ENCODE results near the gene ADAM21. TPM values are rescaled to one million over a fixed set of nuclear protein-coding genes. Genes with fewer than 3 reads are reported as not detected.
"Not testable (repeated sequence)": the region's sequence is repeated elsewhere in the genome, so short reads cannot be mapped to it uniquely, and the experiment has no call there.

Gene ADAM21
- polyA plus RNA-seq, 2 donors: 0.01 TPM; not detected in 1

- not testable (repeated sequence) for H3K27ac ChIP-seq (ENCODE audit: low read depth in 2 of 2, low read length in 1 of 2); H3K4me1 ChIP-seq (ENCODE audit: control insufficient read depth in 2 of 2, insufficient read depth in 2 of 2, low read length in 1 of 2); H3K27me3 ChIP-seq (ENCODE audit: control insufficient read depth in 1 of 2, insufficient read depth in 2 of 2, low read length in 2 of 2); H3K36me3 ChIP-seq (ENCODE audit: control insufficient read depth in 2 of 2, insufficient read depth in 2 of 2, low read length in 1 of 2); H3K9me3 ChIP-seq (ENCODE audit: control insufficient read depth in 2 of 2, insufficient read depth in 1 of 2, low read depth in 1 of 2, low read length in 1 of 2); H3K4me3 ChIP-seq (ENCODE audit: low read depth in 1 of 2, low read length in 2 of 2)
- WGBS, 2 donors: 59 to 67% methylated on average over 4 of the region's 4 CpGs
These were observed 25.4 kb upstream of the ADAM21 start for GRCh38 chr14:70426555-70426954.

GRCh38 chr14:70436867-70437266, 15.1 kb upstream of the ADAM21 start:
- peaks cover 0 to 7% of the 10 kb centered on the region in 2 donors for H3K9me3 ChIP-seq (ENCODE audit: control insufficient read depth in 2 of 2, insufficient read depth in 1 of 2, low read depth in 1 of 2, low read length in 1 of 2)

GRCh38 chr14:70441641-70442040, 10.3 kb upstream of the ADAM21 start:
- peaks cover 11 to 16% of the 10 kb centered on the region in 2 donors for H3K9me3 ChIP-seq (ENCODE audit: control insufficient read depth in 2 of 2, insufficient read depth in 1 of 2, low read depth in 1 of 2, low read length in 1 of 2)
- WGBS, 2 donors: 46 to 73% methylated on average over 3 of the region's 3 CpGs

More at GRCh38 chr14:70436867-70437266, 15.1 kb upstream of the ADAM21 start:
- Histone ChIP-seq H3K27ac (ENCODE audit: low read depth in 2 of 2, low read length in 1 of 2) (no peak overlapping the region), H3K36me3 (ENCODE audit: control insufficient read depth in 2 of 2, insufficient read depth in 2 of 2, low read length in 1 of 2) (peaks cover 0 to under 1% of the 10 kb centered on the region in 2 donors), H3K27me3 (ENCODE audit: control insufficient read depth in 1 of 2, insufficient read depth in 2 of 2, low read length in 2 of 2) (no peaks in the 10 kb centered on the region), H3K4me3 (ENCODE audit: low read depth in 1 of 2, low read length in 2 of 2) (no peak overlapping the region), H3K4me1 (ENCODE audit: control insufficient read depth in 2 of 2, insufficient read depth in 2 of 2, low read length in 1 of 2) (no peaks in the 10 kb centered on the region)
- 31 to 51% methylated on average over 4 of the region's 4 CpGs for WGBS, 2 donors

GRCh38 chr14:70442750-70443149, 9.2 kb upstream of the ADAM21 start:
- whole genome bisulfite sequencing, 2 donors: 87 to 90% methylated on average over 4 of the region's 4 CpGs
- no peaks in the 10 kb centered on the region for H3K27me3 ChIP-seq (ENCODE audit: control insufficient read depth in 1 of 2, insufficient read depth in 2 of 2, low read length in 2 of 2)
- H3K4me1 ChIP-seq (ENCODE audit: control insufficient read depth in 2 of 2, insufficient read depth in 2 of 2, low read length in 1 of 2): no peaks in the 10 kb centered on the region
- H3K27ac ChIP-seq (ENCODE audit: low read depth in 2 of 2, low read length in 1 of 2): no peak overlapping the region
- peaks cover 0 to 2% of the 10 kb centered on the region in 2 donors for H3K36me3 ChIP-seq (ENCODE audit: control insufficient read depth in 2 of 2, insufficient read depth in 2 of 2, low read length in 1 of 2)
- no peak overlapping the region for H3K4me3 ChIP-seq (ENCODE audit: low read depth in 1 of 2, low read length in 2 of 2)
- H3K9me3 ChIP-seq (ENCODE audit: control insufficient read depth in 2 of 2, insufficient read depth in 1 of 2, low read depth in 1 of 2, low read length in 1 of 2): peaks cover 12% of the 10 kb centered on the region in 2 donors

More at GRCh38 chr14:70441641-70442040, 10.3 kb upstream of the ADAM21 start:
- H3K27me3 ChIP-seq (ENCODE audit: control insufficient read depth in 1 of 2, insufficient read depth in 2 of 2, low read length in 2 of 2): no peaks in the 10 kb centered on the region
- H3K4me1 ChIP-seq (ENCODE audit: control insufficient read depth in 2 of 2, insufficient read depth in 2 of 2, low read length in 1 of 2): no peaks in the 10 kb centered on the region
- H3K36me3 ChIP-seq (ENCODE audit: control insufficient read depth in 2 of 2, insufficient read depth in 2 of 2, low read length in 1 of 2): peaks cover 0 to 2% of the 10 kb centered on the region in 2 donors
- peak overlapping the region in 1 of 2 donors; percentile 2 for H3K4me3 ChIP-seq (ENCODE audit: low read depth in 1 of 2, low read length in 2 of 2)
- no peak overlapping the region for H3K27ac ChIP-seq (ENCODE audit: low read depth in 2 of 2, low read length in 1 of 2)

DNA sequence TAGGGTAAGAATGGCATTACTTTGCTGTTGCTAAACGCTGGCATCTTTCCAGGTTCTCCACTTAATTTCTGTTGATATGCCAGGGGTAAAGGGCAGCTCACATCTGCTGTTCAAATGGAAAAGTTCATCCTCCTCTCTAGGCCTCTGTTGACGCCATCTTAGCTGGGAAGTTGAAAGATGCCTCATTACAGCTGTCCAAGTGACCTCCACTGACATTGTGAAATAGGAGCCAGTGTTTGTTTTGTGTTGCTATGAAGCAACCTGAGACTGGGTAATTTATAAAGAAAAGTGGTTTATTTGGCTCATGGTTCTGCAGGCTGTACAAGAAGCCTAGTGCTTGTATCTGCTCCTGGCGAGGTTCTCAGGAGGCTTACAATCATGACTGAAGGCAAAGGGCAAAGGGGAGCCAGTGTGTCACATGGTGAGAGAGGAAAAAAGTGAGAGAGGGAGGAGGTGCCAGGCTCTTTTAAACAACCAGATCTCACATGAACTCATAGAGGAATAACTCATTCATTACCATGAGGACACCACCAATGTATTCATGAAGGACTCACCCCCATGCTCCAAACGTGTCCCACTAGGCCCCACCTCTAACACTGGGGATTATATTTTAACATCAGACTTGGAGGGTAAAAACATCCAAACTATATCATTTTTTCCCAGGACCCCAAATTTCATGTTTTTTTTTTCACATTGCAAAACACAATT, 3.2 kb upstream of the ADAM21 start:
- H3K4me3 ChIP-seq (ENCODE audit: low read depth in 1 of 2, low read length in 2 of 2): no peak overlapping the region
- WGBS, 2 donors: 78% methylated on average over 4 of the region's 4 CpGs
- H3K27ac ChIP-seq (ENCODE audit: low read depth in 2 of 2, low read length in 1 of 2): no peak overlapping the region
- no peaks in the 10 kb centered on the region for H3K4me1 ChIP-seq (ENCODE audit: control insufficient read depth in 2 of 2, insufficient read depth in 2 of 2, low read length in 1 of 2)
- H3K27me3 ChIP-seq (ENCODE audit: control insufficient read depth in 1 of 2, insufficient read depth in 2 of 2, low read length in 2 of 2): no peaks in the 10 kb centered on the region
- peaks cover 0 to 4% of the 10 kb centered on the region in 2 donors for H3K9me3 ChIP-seq (ENCODE audit: control insufficient read depth in 2 of 2, insufficient read depth in 1 of 2, low read depth in 1 of 2, low read length in 1 of 2)
- H3K36me3 ChIP-seq (ENCODE audit: control insufficient read depth in 2 of 2, insufficient read depth in 2 of 2, low read length in 1 of 2): no peaks in the 10 kb centered on the region

GRCh38 chr14:70454731-70455130, 2.8 kb downstream of the ADAM21 start:
- Histone ChIP-seq H3K4me1 (ENCODE audit: control insufficient read depth in 2 of 2, insufficient read depth in 2 of 2, low read length in 1 of 2) (no peaks in the 10 kb centered on the region), H3K27ac (ENCODE audit: low read depth in 2 of 2, low read length in 1 of 2) (no peak overlapping the region)
- 73 to 75% methylated on average over 1 of the region's 1 CpG for WGBS, 2 donors

DNA sequence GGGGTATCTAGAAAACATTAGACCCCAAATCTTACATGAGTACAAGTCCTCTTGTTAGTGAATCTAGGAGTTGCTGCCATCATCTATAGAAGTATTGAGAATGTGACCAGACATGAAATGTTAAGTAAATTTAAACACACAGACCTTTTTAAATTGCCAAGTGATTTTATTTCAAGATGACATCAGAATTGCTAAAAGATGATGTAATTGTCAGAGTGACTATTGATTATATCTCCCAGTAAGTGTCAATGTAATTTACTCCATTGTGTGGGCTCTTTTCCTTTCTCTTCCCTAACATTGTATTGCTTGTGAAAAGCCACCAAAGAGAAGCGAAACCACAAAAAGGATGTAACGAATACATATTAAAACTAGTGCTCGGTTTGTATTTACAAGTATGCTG, 16.8 kb downstream of the ADAM21 start:
- Histone ChIP-seq H3K4me1 (ENCODE audit: control insufficient read depth in 2 of 2, insufficient read depth in 2 of 2, low read length in 1 of 2) (no peaks in the 10 kb centered on the region), H3K4me3 (ENCODE audit: low read depth in 1 of 2, low read length in 2 of 2) (no peak overlapping the region), H3K36me3 (ENCODE audit: control insufficient read depth in 2 of 2, insufficient read depth in 2 of 2, low read length in 1 of 2) (no peaks in the 10 kb centered on the region), H3K27ac (ENCODE audit: low read depth in 2 of 2, low read length in 1 of 2) (no peak overlapping the region), H3K27me3 (ENCODE audit: control insufficient read depth in 1 of 2, insufficient read depth in 2 of 2, low read length in 2 of 2) (no peaks in the 10 kb centered on the region), H3K9me3 (ENCODE audit: control insufficient read depth in 2 of 2, insufficient read depth in 1 of 2, low read depth in 1 of 2, low read length in 1 of 2) (no peaks in the 10 kb centered on the region)
- 93 to 100% methylated on average over 3 of the region's 3 CpGs for WGBS, 2 donors

More at GRCh38 chr14:70454731-70455130, 2.8 kb downstream of the ADAM21 start:
- Histone ChIP-seq H3K9me3 (ENCODE audit: control insufficient read depth in 2 of 2, insufficient read depth in 1 of 2, low read depth in 1 of 2, low read length in 1 of 2) (no peaks in the 10 kb centered on the region), H3K36me3 (ENCODE audit: control insufficient read depth in 2 of 2, insufficient read depth in 2 of 2, low read length in 1 of 2) (no peaks in the 10 kb centered on the region), H3K27me3 (ENCODE audit: control insufficient read depth in 1 of 2, insufficient read depth in 2 of 2, low read length in 2 of 2) (no peaks in the 10 kb centered on the region), H3K4me3 (ENCODE audit: low read depth in 1 of 2, low read length in 2 of 2) (no peak overlapping the region)

DNA sequence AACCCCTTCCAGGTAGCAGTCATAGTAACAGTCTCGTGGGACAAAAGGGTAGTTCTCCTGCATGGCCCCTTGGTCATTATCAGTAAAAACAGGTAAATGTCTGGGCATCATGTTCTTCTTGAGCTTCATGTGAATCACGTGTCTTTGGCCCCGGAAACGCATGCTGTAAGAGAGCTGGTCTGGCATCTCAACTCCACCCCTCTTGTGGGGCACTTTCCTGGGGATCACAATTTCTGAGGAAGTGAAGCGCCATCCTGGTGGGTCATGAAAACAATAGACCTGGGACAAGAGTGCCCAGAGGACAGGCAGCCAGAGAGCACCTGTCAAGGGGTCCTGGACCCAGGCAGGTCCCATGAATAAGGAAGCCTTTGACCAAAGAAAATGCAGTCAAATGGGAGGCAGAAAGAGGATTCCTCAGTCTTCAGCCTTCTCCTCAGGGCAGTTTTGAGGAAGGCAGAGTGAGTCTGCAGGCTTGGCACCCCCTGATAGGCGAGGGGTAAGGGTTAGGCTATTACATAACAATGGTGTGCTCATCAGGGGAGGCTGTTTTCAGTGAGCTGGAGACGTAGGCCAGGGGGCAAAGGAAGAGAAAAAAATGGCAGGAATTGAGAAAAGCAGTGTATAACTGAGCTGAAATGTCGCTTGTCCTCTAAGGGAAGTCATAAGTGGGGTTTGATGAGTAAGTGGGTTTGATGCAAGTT, 19.0 kb downstream of the ADAM21 start:
- WGBS, 2 donors: 83 to 88% methylated on average over 8 of the region's 8 CpGs
- not testable (repeated sequence) for H3K27me3 ChIP-seq (ENCODE audit: control insufficient read depth in 1 of 2, insufficient read depth in 2 of 2, low read length in 2 of 2)

GRCh38 chr14:70472253-70473159, 20.5 kb downstream of the ADAM21 start:
- 82 to 83% methylated on average over 4 of the region's 4 CpGs for WGBS, 2 donors

More for the DNA sequence above, 19.0 kb downstream of the ADAM21 start:
- H3K4me3 ChIP-seq (ENCODE audit: low read depth in 1 of 2, low read length in 2 of 2); H3K4me1 ChIP-seq (ENCODE audit: control insufficient read depth in 2 of 2, insufficient read depth in 2 of 2, low read length in 1 of 2); H3K9me3 ChIP-seq (ENCODE audit: control insufficient read depth in 2 of 2, insufficient read depth in 1 of 2, low read depth in 1 of 2, low read length in 1 of 2); H3K36me3 ChIP-seq (ENCODE audit: control insufficient read depth in 2 of 2, insufficient read depth in 2 of 2, low read length in 1 of 2); H3K27ac ChIP-seq (ENCODE audit: low read depth in 2 of 2, low read length in 1 of 2): not testable (repeated sequence)

More at GRCh38 chr14:70472253-70473159, 20.5 kb downstream of the ADAM21 start:
- Histone ChIP-seq H3K4me3 (ENCODE audit: low read depth in 1 of 2, low read length in 2 of 2) (no peak overlapping the region), H3K36me3 (ENCODE audit: control insufficient read depth in 2 of 2, insufficient read depth in 2 of 2, low read length in 1 of 2) (no peaks in the 10 kb centered on the region), H3K27me3 (ENCODE audit: control insufficient read depth in 1 of 2, insufficient read depth in 2 of 2, low read length in 2 of 2) (no peaks in the 10 kb centered on the region), H3K4me1 (ENCODE audit: control insufficient read depth in 2 of 2, insufficient read depth in 2 of 2, low read length in 1 of 2) (no peaks in the 10 kb centered on the region), H3K27ac (ENCODE audit: low read depth in 2 of 2, low read length in 1 of 2) (no peak overlapping the region), H3K9me3 (ENCODE audit: control insufficient read depth in 2 of 2, insufficient read depth in 1 of 2, low read depth in 1 of 2, low read length in 1 of 2) (no peaks in the 10 kb centered on the region)

Data from esophagus (tissue), 2 donors.